NCI-H146 (cell line): Measurements from ENCODE around the gene TBC1D22A.

Experiments
- DNase-seq: peaks from one replicate; lab custom pipeline; 2025; lab: John Stamatoyannopoulos, UW

Gene TBC1D22A

GRCh38 chr22:46753360-46753759 is 9.1 kb upstream of the TBC1D22A start:
- DNase-seq: no peak

GRCh38 chr22:46753761-46754109 is 8.7 kb upstream of the TBC1D22A start:
- no peak for DNase-seq

- peak; percentile 33 for DNase-seq
These were observed 8.2 kb upstream of the TBC1D22A start for GRCh38 chr22:46754110-46754799.

- no peak for DNase-seq
These were observed 7.6 kb upstream of the TBC1D22A start for GRCh38 chr22:46754826-46755225.

DNA sequence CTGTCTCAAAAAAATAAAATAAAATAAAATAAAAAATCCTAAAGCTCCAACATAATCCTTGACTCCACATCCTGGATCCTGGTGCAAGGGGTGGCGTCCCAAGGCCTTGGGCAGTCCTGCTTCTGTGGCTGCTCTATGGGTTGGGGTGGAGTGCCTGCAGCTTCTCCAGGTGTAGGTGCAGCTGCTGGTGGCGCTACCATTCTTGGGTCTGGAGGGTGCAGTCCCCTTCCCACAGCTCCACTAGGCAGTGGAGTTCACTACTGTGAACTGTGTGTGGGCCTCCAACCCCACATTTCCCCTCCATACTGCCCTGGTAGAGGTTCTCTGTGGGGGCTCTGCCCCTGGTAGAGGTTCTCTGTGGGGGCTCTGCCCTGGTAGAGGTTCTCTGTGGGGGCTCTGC is 6.9 kb upstream of the TBC1D22A start:
- DNase-seq: no peak

DNA sequence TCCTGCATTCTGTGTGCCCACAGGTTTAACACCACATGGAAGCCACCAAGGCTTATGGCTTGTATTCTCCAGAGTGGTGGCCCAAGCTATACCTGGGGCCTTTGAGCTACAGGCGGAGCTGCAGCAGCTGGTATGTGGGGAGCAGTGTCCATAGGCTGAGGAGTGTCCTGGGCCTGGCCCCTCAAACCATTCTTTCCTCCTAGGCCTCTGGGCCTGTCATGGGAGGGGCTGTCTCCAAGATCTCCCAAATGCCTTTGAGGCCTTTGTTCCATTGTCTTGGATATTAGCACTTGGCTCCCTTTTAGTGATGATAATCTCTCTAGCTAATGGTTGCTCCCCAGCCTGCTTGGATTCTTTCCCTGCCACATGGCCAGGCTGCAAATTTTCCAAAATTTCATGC is 6.4 kb upstream of the TBC1D22A start:
- DNase-seq: no peak

GRCh38 chr22:46757104-46757503 is 5.3 kb upstream of the TBC1D22A start:
- DNase-seq: no peak

GRCh38 chr22:46758121-46758520 is 4.3 kb upstream of the TBC1D22A start:
- no peak for DNase-seq

DNA sequence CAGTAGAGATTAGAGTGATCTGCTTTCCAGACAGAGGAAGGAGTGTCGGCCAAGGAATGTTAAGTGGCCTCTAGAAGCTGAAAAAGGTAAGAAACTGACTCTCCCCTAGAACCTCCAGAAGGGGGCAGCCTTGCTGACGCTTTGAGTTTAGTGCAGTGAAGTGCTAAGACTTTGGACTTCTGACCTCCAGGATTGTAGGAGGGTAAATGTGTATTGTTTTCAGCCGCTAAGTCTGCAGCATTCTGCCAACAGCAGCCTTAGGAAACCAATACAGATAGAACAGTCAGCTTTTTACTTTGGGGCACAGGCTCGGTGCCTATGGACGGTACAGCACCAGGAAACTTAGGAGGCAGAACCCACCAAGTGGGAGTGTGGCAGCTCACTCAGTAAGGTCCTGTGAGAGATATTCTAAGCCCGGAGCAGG is 3.6 kb upstream of the TBC1D22A start:
- peak; percentile 12 for DNase-seq

- DNase-seq: no peak
These were observed 1.4 kb upstream of the TBC1D22A start for GRCh38 chr22:46761017-46761416.

DNA sequence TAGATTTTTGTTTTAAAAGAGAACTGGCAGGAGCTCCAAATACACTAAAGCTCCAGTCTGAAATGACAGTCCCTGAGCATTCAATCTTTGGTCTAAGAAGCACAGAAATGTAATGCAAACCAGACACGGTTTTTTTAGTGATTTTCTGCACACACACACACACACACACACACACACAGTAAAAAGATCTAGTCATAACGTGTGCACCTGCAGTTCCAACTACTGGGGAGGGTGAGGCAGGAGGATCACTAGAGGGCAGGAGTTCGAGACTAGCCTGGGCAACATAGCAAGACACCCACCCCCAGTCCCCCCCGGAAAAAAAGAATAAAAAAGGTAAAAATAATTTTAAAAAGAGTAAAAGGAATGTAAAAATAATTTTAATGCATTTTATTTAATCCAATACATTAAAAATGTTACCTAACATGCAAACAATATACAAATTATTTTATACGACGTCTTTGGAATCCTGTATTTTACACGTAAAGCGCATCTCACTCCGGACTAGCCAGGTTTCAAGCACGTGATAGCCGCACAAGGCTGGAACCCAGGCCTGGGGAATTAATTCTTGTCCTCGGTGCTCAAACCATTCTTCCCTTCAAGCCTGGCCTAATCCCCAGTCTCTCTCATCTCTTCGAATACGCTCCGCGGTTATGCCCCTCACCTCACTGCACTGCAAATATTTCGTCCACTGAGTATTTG is 762 bp upstream of the TBC1D22A start:
- DNase-seq: peak; percentile 55

- no peak for DNase-seq
These were observed 728 bp downstream of the TBC1D22A start for GRCh38 chr22:46763051-46763705.

DNA sequence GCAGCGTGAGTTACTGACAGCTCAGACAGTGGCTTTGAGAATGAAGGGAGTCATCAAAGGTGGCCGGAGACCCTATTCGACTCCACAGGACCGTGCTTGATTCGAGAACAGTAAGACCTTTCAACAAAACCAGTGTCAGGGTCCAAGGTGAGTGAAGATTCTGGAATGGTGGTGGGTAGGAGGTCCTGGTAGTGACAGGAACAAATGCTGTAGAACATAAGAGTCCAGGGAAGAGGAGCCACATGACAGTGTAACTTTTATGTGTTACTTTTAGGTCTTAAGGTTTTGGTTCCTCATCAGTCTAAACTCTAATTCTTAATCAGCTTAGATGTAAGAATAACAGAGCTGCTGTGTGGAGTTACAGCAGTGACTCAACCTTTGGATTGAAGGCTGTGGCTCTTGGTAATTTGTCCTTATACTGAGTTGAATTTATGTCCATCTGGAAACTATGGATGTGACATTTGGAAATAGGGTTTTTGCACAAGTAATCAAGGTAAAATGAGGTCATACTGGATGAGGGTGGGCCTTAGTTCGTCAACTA is 1.8 kb downstream of the TBC1D22A start:
- no peak for DNase-seq

GRCh38 chr22:46764779-46765485 is 2.5 kb downstream of the TBC1D22A start:
- DNase-seq: no peak

DNA sequence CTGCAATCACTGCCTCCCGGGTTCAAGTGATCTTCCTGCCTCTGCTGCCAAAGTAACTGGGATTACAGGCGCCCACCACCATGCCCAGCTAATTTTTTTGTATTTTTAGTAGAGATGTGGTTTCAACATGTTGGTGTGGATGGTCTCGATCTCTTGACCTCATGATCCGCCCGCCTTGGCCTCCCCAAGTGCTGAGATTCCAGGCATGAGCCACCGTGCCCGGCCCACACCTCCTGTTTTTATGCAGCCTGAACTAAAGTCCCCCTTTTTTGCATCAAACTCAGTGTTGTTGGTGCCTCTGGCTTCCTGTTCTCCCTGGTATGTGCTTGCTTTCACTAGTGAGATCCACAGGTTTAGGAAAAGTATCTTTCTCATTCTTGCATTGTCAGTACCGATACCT is 4.2 kb downstream of the TBC1D22A start:
- no peak for DNase-seq

DNA sequence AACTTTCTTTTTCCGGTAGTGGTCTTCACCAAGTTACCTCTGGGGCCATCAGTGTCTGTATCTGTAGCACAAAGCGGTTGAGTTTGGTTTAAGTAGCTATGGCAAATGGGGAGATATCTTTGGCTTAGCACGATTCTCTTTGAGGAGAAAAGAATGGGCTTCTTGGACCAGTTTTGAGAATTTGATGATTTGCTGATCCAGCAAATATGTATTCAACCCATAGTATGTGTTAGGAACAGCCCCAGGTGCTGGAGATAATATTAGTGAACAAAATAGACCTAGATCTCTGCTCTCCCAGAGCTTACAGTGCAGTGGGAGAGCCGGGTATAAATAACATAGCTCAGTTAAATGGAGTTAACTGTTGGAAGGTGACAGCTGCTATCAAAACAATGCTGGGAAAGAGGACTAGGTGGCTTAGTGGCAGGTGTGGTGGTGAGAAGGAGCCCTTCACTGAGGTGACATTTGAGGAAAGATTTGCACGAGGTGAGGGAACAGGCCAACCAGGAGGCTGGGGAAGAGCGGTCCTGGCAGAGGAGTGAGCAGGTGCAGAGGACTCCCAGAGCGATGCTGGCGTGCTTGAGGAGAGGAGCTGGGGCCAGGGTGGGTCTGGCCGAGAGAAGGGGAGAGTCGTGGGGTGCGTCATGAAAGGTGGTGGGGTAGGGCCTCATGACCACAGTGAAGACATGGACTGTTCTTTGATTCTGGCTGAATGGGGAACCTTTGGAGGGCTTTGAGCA is 5.0 kb downstream of the TBC1D22A start:
- no peak for DNase-seq

DNA sequence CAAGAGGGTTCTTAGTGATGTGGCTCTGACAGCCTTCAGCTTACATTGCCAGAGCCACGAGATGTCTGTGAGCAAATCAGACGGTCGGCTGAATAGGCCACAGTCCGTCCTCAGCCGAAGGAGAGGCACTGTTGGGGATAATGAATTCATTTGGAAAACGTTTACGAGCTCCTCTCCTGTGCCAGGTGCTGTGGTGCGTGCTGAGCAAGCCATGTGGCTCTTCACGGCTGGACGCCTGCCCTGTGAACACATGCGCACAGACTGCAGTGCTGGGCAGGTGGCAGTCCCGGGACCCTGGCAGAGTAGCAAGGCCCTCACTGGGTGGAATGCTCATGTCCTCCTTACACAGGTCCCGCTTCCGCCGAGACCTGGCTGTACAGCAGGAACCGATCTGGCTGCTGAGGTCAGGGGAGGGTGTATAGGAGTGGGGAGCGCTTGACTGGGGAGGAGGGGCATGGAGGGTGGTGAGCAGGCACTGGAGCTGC is 6.8 kb downstream of the TBC1D22A start:
- peak; percentile 55 for DNase-seq

- no peak for DNase-seq
These were observed 7.3 kb downstream of the TBC1D22A start for GRCh38 chr22:46769706-46770105.

DNA sequence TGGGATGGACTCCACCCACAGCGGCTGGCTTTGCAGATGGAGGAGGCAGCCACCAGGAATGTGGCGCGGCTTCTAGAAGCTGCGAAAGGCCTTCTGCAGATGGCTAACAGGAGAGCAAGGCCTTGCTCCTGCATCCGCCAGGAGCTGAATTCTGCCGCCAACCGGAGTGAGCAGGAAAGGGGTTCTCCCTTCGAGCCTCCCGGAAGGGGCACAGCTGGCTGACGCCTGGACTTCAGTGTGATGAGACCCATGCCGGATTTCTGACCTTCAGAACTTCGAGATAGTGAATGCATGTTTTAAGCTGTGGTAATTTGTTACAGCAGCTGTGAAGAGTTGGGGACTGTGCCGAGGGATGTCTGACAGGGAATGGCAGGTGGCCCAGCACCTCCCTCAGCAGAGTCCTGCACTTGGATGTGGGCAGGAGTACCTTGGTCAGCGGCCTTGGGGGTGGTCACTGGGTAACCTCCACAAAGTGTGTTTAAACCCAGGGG is 7.7 kb downstream of the TBC1D22A start:
- no peak for DNase-seq

- DNase-seq: no peak
These were observed 8.3 kb downstream of the TBC1D22A start for GRCh38 chr22:46770726-46771125.

DNA sequence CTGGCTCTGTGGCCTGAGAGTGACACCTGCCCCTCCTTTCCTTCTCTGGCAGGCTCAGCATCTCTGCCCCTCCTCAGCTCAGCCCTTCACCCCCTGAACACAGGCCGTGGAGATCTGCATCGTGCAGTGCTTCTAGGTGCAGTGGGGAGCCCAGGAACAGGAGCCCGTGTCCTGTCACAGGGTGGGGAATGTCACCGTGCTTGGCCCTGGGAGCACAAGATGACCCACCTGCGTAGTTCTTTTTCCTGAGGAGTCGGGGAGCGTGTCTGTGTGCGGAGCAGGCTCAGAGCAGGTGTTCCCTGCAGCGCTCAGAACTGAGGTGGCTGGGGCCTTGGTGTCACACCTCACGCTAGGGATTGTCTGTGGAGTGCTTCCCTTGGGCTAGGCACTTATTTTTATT is 10.6 kb downstream of the TBC1D22A start:
- DNase-seq: no peak
